GM23248 (cell line): ENCODE data around the gene KCND2.

Experiments
- EZH2 ChIP-seq: fragments of 200-600 bp; sonication (generic); IDR thresholded peaks from 2 replicates; pipeline ENCODE4 v1.6.1; 2018; ENCODE audit warnings: antibody characterized with exemption, mild to moderate bottlenecking; ENCODE audit not compliant: insufficient read depth, poor library complexity, severe bottlenecking
- EZH2phosphoT487 ChIP-seq: fragments of 200-600 bp; sonication (generic); IDR thresholded peaks from 2 replicates; pipeline ENCODE4 v1.6.1; 2018; ENCODE audit warnings: antibody characterized with exemption, moderate library complexity, mild to moderate bottlenecking, low read depth; ENCODE audit not compliant: insufficient read depth

GRCh38 chr7:120615703-120616102 lies 342.7 kb downstream of the KCND2 start:
- TF ChIP-seq EZH2: no peak
- TF ChIP-seq EZH2phosphoT487: no peak
